ENCODE results near the gene DNAH5.

Gene DNAH5

DNA sequence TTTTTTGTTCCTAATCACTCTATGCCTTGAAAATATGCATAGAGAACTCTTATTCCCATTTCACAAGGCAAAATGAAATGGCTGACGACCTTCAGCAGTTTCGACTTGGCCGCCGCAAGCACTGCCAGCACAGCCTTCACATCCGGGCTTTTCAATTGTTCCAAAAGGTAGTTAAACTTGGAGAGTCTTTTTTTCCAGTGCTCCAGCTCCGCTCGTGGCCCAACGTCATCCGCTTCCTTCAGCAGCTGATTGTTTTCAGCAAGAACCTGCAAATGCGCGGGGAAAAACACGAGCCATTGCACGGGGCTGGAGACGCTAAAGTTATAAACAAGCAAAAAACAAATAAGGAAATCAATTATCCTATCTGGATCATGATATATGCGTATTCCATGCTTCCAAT is 25.4 kb downstream of the DNAH5 start:
- Mint-ChIP-seq H3K4me3 (no peak overlapping the region), H3K27ac (no peak overlapping the region), H3K4me1 (ENCODE audit: low read depth) (no peaks in the 10 kb centered on the region), H3K27me3 (no peaks in the 10 kb centered on the region), H3K36me3 (ENCODE audit: low read depth) (no peaks in the 10 kb centered on the region), H3K9me3 (no peaks in the 10 kb centered on the region)
- no peak for DNase-seq

DNA sequence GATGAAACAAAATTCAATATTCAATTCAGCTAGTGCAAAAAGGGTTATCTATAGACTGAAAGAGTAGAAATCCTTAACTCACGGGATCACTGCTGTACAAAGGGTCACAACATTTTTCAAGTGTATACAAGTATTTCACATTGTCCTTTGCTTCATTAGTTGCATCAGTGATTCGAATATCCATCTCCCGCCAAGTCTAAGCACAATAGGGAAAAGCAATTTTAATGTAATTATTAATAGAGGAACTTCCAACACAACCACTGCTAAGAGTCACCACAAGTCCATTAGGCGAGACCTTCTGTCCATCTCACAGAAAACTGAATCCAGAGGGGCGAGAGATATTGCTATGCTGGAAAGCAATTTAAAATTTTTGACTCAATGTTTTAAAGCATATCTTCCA is 27.4 kb downstream of the DNAH5 start:
- H3K36me3 Mint-ChIP-seq (ENCODE audit: low read depth): no peaks in the 10 kb centered on the region
- H3K4me3 Mint-ChIP-seq: no peak overlapping the region
- no peaks in the 10 kb centered on the region for H3K4me1 Mint-ChIP-seq (ENCODE audit: low read depth)
- H3K9me3 Mint-ChIP-seq: no peaks in the 10 kb centered on the region
- no peak overlapping the region for H3K27ac Mint-ChIP-seq
- H3K27me3 Mint-ChIP-seq: no peaks in the 10 kb centered on the region
- no peak for DNase-seq

DNA sequence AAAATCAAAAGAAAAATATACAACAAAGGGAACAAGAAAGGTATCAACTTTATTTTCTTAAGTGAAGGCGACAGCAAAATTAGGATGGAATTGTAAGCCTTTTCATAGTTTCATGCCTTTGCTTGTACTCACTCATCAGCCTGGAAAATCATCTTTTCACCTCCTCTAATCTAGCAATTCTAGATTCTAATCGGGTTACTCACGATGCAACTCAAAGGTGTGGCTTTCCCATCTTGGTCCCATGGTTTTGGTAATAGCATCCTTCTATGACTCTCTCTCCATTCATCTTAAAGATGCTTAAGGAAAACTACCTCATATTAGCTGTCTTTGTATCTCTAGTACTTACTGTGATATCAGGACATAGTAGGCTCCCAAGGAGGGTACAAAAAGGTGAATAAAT is 30.5 kb downstream of the DNAH5 start:
- no peak for DNase-seq
- no peaks in the 10 kb centered on the region for H3K4me1 Mint-ChIP-seq (ENCODE audit: low read depth)
- no peak overlapping the region for H3K4me3 Mint-ChIP-seq
- H3K9me3 Mint-ChIP-seq: no peaks in the 10 kb centered on the region
- no peaks in the 10 kb centered on the region for H3K27me3 Mint-ChIP-seq
- H3K36me3 Mint-ChIP-seq (ENCODE audit: low read depth): no peaks in the 10 kb centered on the region
- no peak overlapping the region for H3K27ac Mint-ChIP-seq

DNA sequence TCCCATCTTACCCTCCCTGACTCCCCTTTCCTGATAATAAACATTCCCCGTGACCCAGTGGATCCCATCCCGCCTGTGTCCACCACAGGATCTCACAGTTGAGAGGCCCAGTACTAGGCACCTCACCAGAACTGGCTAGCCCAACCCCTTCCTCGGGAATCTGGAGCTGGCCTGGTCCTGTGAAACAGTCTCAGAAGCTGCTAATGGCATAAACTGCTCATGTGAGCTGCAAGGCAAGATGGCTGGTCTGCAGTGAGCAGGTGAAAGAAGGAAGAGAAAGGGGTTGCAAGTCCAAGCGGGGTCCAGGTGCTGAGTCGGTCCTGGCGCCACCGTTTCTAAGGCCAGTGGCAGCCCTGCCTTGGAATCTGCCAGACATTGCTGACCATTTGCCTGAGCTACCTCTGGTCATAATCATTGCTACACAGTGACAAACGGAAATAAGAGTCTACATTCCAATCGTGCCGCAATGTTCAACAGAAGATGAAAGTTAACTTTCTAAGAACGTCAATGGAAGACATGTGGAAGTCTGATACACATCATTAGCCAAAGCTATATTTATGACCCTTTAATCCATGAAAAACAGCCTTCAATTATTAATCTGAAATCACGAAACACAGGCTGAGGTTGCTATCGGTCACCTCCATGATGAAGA is 33.7 kb downstream of the DNAH5 start:
- Mint-ChIP-seq H3K9me3 (peaks cover 3% of the 10 kb centered on the region), H3K27ac (no peak overlapping the region), H3K4me1 (ENCODE audit: low read depth) (no peaks in the 10 kb centered on the region), H3K4me3 (no peak overlapping the region), H3K36me3 (ENCODE audit: low read depth) (no peaks in the 10 kb centered on the region), H3K27me3 (no peaks in the 10 kb centered on the region)
- no peak for DNase-seq

DNA sequence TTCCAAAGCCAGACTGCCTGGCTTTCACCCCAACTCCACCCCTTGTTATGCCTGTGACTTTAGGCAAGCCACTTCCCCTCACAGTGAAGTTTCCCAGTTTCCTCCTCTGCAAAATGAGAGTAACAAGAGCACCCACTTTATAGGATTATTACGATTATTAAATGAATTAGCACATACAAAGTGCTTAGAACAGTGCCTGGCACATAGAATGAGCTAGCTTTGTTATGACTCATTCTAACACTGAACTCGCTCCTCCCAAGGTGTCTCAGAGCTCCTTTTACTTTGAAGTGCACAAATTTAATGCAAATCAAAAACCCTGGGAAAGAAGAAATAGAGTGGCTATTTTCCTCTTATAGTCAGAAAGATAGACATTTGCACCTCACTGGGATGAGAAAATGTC is 34.3 kb downstream of the DNAH5 start:
- H3K27me3 Mint-ChIP-seq: no peaks in the 10 kb centered on the region
- no peak overlapping the region for H3K4me3 Mint-ChIP-seq
- H3K27ac Mint-ChIP-seq: no peak overlapping the region
- no peak for DNase-seq
- no peaks in the 10 kb centered on the region for H3K36me3 Mint-ChIP-seq (ENCODE audit: low read depth)
- H3K4me1 Mint-ChIP-seq (ENCODE audit: low read depth): no peaks in the 10 kb centered on the region
- peaks cover 3% of the 10 kb centered on the region for H3K9me3 Mint-ChIP-seq

DNA sequence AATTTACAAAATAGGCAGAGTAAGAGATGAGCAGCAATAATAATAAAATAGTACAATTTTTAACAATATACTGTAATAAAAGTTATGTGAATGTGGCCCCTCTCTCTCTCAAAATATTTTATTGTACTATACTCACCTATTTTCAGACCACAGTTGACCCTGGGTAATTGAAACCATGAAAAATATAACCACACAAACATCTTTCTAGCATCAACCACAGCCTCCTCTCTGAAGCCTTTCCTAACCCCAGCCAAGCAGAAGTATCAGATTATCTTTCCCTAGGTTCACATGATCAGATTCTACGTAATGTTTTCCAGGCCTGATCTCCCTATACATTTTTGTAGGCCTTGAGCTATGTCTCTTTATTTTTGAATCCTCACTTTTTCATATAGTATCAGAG is 35.2 kb downstream of the DNAH5 start:
- Mint-ChIP-seq H3K36me3 (ENCODE audit: low read depth) (no peaks in the 10 kb centered on the region), H3K27ac (no peak overlapping the region), H3K4me3 (no peak overlapping the region), H3K9me3 (peaks cover 3% of the 10 kb centered on the region), H3K4me1 (ENCODE audit: low read depth) (no peaks in the 10 kb centered on the region), H3K27me3 (no peaks in the 10 kb centered on the region)
- DNase-seq: no peak

- Mint-ChIP-seq H3K4me3 (no peak overlapping the region), H3K27ac (no peak overlapping the region), H3K9me3 (peaks cover 8% of the 10 kb centered on the region), H3K36me3 (ENCODE audit: low read depth) (no peaks in the 10 kb centered on the region), H3K27me3 (no peaks in the 10 kb centered on the region), H3K4me1 (ENCODE audit: low read depth) (no peaks in the 10 kb centered on the region)
- DNase-seq: no peak
Observed at GRCh38 chr5:13898569-13898968, 45.9 kb downstream of the DNAH5 start.

DNA sequence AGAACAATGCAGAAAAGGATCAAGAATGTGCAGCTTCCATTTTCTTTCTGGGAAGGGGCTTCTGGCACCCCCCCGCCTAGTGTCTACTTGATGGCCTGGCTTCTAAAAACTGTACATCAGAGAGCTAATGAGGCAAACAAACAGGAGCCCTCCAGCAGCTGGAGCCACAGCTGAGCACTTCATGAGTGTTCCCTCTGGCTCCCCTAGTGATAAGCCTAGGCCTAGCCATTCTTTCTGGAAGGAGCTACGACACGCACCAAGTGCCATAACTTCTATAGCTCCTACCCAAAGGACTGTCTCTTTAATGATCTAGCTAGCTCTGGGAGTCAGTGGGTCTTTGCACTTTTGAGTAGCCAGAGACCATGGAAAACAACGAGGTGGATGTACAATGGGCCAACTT is 66.1 kb downstream of the DNAH5 start:
- H3K27me3 Mint-ChIP-seq: no peaks in the 10 kb centered on the region

GRCh38 chr5:13866792-13867191 is 77.7 kb downstream of the DNAH5 start:
- H3K4me1 Mint-ChIP-seq (ENCODE audit: low read depth): no peaks in the 10 kb centered on the region

More for the DNA sequence above, 66.1 kb downstream of the DNAH5 start:
- Mint-ChIP-seq H3K4me3 (no peak overlapping the region), H3K4me1 (ENCODE audit: low read depth) (no peaks in the 10 kb centered on the region), H3K36me3 (ENCODE audit: low read depth) (no peaks in the 10 kb centered on the region), H3K9me3 (peaks cover 30% of the 10 kb centered on the region), H3K27ac (no peak overlapping the region)
- DNase-seq: no peak

GRCh38 chr5:13865312-13865711 is 79.2 kb downstream of the DNAH5 start:
- H3K4me3 Mint-ChIP-seq: no peak overlapping the region
- DNase-seq: no peak
- H3K27me3 Mint-ChIP-seq: no peaks in the 10 kb centered on the region
- no peak overlapping the region for H3K27ac Mint-ChIP-seq
- no peaks in the 10 kb centered on the region for H3K4me1 Mint-ChIP-seq (ENCODE audit: low read depth)
- H3K9me3 Mint-ChIP-seq: peaks cover 6% of the 10 kb centered on the region
- H3K36me3 Mint-ChIP-seq (ENCODE audit: low read depth): no peaks in the 10 kb centered on the region

More at GRCh38 chr5:13866792-13867191, 77.7 kb downstream of the DNAH5 start:
- Mint-ChIP-seq H3K27ac (no peak overlapping the region), H3K9me3 (peaks cover 6% of the 10 kb centered on the region), H3K27me3 (no peaks in the 10 kb centered on the region), H3K36me3 (ENCODE audit: low read depth) (no peaks in the 10 kb centered on the region), H3K4me3 (no peak overlapping the region)
- DNase-seq: no peak

GRCh38 chr5:13860146-13860545 is 84.3 kb downstream of the DNAH5 start:
- no peaks in the 10 kb centered on the region for H3K36me3 Mint-ChIP-seq (ENCODE audit: low read depth)
- no peaks in the 10 kb centered on the region for H3K4me1 Mint-ChIP-seq (ENCODE audit: low read depth)
- H3K9me3 Mint-ChIP-seq: peaks cover 15% of the 10 kb centered on the region
- no peak for DNase-seq
- H3K27ac Mint-ChIP-seq: no peak overlapping the region
- H3K4me3 Mint-ChIP-seq: no peak overlapping the region
- H3K27me3 Mint-ChIP-seq: no peaks in the 10 kb centered on the region

DNA sequence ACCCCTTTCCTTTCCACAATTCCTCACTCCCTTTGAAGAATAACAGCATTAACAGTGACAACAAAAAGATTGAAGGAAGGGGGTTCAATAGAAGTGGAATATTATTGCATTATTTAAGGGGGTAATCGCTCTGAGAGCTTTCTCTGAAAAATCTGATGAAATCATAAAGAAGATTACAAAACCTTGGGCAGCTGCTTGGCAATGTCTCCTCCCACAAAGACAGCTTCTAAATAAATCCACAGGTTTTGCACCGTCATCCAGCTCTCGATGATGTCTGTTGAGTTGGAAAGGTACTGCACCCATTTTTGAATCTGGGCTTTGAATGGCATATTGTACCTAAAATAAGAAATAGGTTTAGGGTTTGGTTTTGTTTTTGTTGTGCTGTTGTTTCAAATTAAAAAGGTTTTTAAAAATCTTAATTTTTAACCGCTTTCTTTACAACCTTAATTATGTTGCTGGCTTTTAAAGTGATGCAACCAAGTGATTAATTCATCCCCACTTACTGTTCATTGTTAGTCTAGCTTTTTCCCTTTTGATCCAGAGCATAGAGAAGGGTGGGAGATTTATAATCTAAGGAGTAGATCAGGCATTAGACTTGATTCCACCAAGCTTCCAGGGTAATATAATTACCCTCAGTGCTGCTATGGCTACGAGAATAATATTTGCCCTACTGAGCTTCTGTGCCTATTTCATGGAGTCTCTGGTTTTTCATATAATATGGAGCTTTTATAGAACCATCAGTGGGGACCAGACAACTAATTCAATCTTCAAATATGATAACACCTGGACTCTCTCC is 85.0 kb downstream of the DNAH5 start:
- DNase-seq: no peak
- H3K4me3 Mint-ChIP-seq: no peak overlapping the region
- H3K4me1 Mint-ChIP-seq (ENCODE audit: low read depth): no peaks in the 10 kb centered on the region
- no peaks in the 10 kb centered on the region for H3K27me3 Mint-ChIP-seq
- no peaks in the 10 kb centered on the region for H3K36me3 Mint-ChIP-seq (ENCODE audit: low read depth)
- peaks cover 15% of the 10 kb centered on the region for H3K9me3 Mint-ChIP-seq
- H3K27ac Mint-ChIP-seq: no peak overlapping the region

GRCh38 chr5:13843175-13843846 is 101.2 kb downstream of the DNAH5 start:
- no peaks in the 10 kb centered on the region for H3K27me3 Mint-ChIP-seq
- no peaks in the 10 kb centered on the region for H3K36me3 Mint-ChIP-seq (ENCODE audit: low read depth)
- H3K4me3 Mint-ChIP-seq: no peak overlapping the region
- no peak for DNase-seq
- H3K27ac Mint-ChIP-seq: no peak overlapping the region
- peaks cover 4% of the 10 kb centered on the region for H3K9me3 Mint-ChIP-seq
- H3K4me1 Mint-ChIP-seq (ENCODE audit: low read depth): no peaks in the 10 kb centered on the region

DNA sequence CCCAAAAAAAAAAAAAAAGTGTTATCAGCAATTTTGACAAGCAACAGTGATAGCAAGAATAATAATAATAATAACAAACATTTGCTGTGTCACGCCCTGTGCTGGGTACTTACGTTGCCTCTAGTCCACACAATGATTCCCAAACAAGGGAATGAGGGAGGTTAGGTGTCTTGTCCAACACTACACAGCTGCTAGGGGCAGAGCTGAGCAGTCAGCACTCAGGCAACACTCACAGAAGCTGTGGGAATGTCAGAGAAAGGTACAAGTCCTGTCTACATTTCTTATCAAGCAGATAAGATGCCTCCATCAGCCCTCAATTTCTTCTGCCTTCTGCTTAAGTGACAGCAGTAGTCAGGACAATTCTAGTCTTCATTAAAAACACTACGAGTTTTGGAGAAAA is 111.0 kb downstream of the DNAH5 start:
- peaks cover 14% of the 10 kb centered on the region for H3K9me3 Mint-ChIP-seq
- H3K36me3 Mint-ChIP-seq (ENCODE audit: low read depth): no peaks in the 10 kb centered on the region
- DNase-seq: no peak
- H3K4me3 Mint-ChIP-seq: no peak overlapping the region
- no peak overlapping the region for H3K27ac Mint-ChIP-seq
- no peaks in the 10 kb centered on the region for H3K27me3 Mint-ChIP-seq
- no peaks in the 10 kb centered on the region for H3K4me1 Mint-ChIP-seq (ENCODE audit: low read depth)

- Mint-ChIP-seq H3K27me3 (no peaks in the 10 kb centered on the region), H3K4me3 (no peak overlapping the region), H3K9me3 (peaks cover 19% of the 10 kb centered on the region), H3K36me3 (ENCODE audit: low read depth) (no peaks in the 10 kb centered on the region), H3K27ac (no peak overlapping the region), H3K4me1 (ENCODE audit: low read depth) (no peaks in the 10 kb centered on the region)
- DNase-seq: no peak
Observed at GRCh38 chr5:13831351-13831750, 113.1 kb downstream of the DNAH5 start.

Data from activated T-cell treated with anti-CD3 and anti-CD28 coated beads, Interleukin-2, amount 50 U/mL, for 24 hours (primary cell).